HEK293 (cell line): ENCODE data around the gene CEP104.

Experiments
- CTCF ChIA-PET: fragments of 350-600 bp; formaldehyde crosslinking; extraction: SDS; loops from one replicate; lab custom pipeline; 2021; ENCODE audit warnings: antibody characterized with exemption; lab: Yijun Ruan, JAX
- POLR2A ChIA-PET: fragments of 300-600 bp; formaldehyde crosslinking; extraction: SDS; loops from one replicate; lab custom pipeline; 2020; ENCODE audit warnings: antibody characterized with exemption, inconsistent platforms; lab: Yijun Ruan, JAX
- H3K27ac ChIP-seq: fragments of 200-500 bp; sonication (Bioruptor generic); 2 replicates; pipeline ENCODE4 v1.5.1; 2014; ENCODE audit warnings: low read depth, low read length, control low read depth, inconsistent platforms; ENCODE audit errors: extremely low read depth
- H3K36me3 ChIP-seq, 2 experiments: fragments of 200-500 bp in 1 of 2; sonication (Bioruptor generic) in 1 of 2; 1 replicate in 1 of 2; 2 replicates in 1 of 2; pipeline ENCODE4 v1.5.1; 2014 to 2017; ENCODE audit warnings: inconsistent platforms in 2 of 2, low read length in 2 of 2; ENCODE audit not compliant: control insufficient read depth in 2 of 2, insufficient read depth in 1 of 2
- H3K4me1 ChIP-seq: fragments of 200-500 bp; sonication (Bioruptor generic); 2 replicates; pipeline ENCODE4 v1.5.1; 2014; ENCODE audit warnings: mild to moderate bottlenecking, low read length, inconsistent platforms; ENCODE audit not compliant: control insufficient read depth, insufficient read depth
- H3K4me3 ChIP-seq: 2 replicates; pipeline ENCODE4 v1.5.1; 2011; ENCODE audit warnings: low read depth, mild to moderate bottlenecking, control low read depth, low read length, moderate library complexity
- H3K9me3 ChIP-seq: fragments of 200-500 bp; sonication (Bioruptor generic); 2 replicates; pipeline ENCODE4 v1.5.1; 2014; ENCODE audit warnings: low read depth, low read length, inconsistent platforms; ENCODE audit not compliant: control insufficient read depth, insufficient read depth
- GLIS1 ChIP-seq: fragments of 450-650 bp; formaldehyde crosslinking; IDR thresholded peaks from 2 replicates; pipeline ENCODE4 v1.5.1; 2016; ENCODE audit warnings: missing biosample characterization, missing genetic modification characterization
- IKZF3 ChIP-seq: fragments of 450-650 bp; IDR thresholded peaks from 2 replicates; pipeline ENCODE4 v1.5.0; 2018; ENCODE audit warnings: missing biosample characterization, mild to moderate bottlenecking, missing genetic modification characterization, moderate library complexity
- MYNN ChIP-seq: fragments of 450-650 bp; formaldehyde crosslinking; IDR thresholded peaks from 2 replicates; pipeline ENCODE4 v1.5.1; 2016; ENCODE audit warnings: missing biosample characterization, missing genetic modification characterization, borderline replicate concordance
- SCRT1 ChIP-seq: fragments of 450-650 bp; formaldehyde crosslinking; IDR thresholded peaks from 2 replicates; pipeline ENCODE4 v1.5.1; 2016; ENCODE audit warnings: missing biosample characterization, missing genetic modification characterization, borderline replicate concordance
- SP2 ChIP-seq: fragments of 450-650 bp; formaldehyde crosslinking; IDR thresholded peaks from 2 replicates; pipeline ENCODE4 v1.5.1; 2016; ENCODE audit warnings: missing biosample characterization, missing genetic modification characterization
- ZBTB1 ChIP-seq: fragments of 450-650 bp; formaldehyde crosslinking; IDR thresholded peaks from 2 replicates; pipeline ENCODE4 v1.5.1; 2016; ENCODE audit warnings: missing biosample characterization, missing genetic modification characterization
- ZFP37 ChIP-seq: fragments of 450-650 bp; formaldehyde crosslinking; IDR thresholded peaks from 2 replicates; pipeline ENCODE4 v1.5.1; 2016; ENCODE audit warnings: missing biosample characterization, missing genetic modification characterization
- ZNF10 ChIP-seq: fragments of 450-650 bp; formaldehyde crosslinking; IDR thresholded peaks from 2 replicates; pipeline ENCODE4 v1.5.1; 2017; ENCODE audit warnings: missing biosample characterization, missing genetic modification characterization
- ZNF114 ChIP-seq: fragments of 450-650 bp; formaldehyde crosslinking; IDR thresholded peaks from 2 replicates; pipeline ENCODE4 v1.5.0; 2017; ENCODE audit warnings: missing biosample characterization, missing genetic modification characterization
- ZNF248 ChIP-seq: fragments of 450-650 bp; formaldehyde crosslinking; IDR thresholded peaks from 2 replicates; pipeline ENCODE4 v1.5.1; 2017; ENCODE audit warnings: missing biosample characterization, missing genetic modification characterization
- ZNF366 ChIP-seq: fragments of 450-650 bp; formaldehyde crosslinking; conservative IDR thresholded peaks from 2 replicates; pipeline ENCODE4 v1.5.1; 2016; ENCODE audit warnings: missing biosample characterization, missing genetic modification characterization
- ZNF488 ChIP-seq: fragments of 450-650 bp; formaldehyde crosslinking; IDR thresholded peaks from 2 replicates; pipeline ENCODE4 v1.5.1; 2016; ENCODE audit warnings: missing biosample characterization, missing genetic modification characterization
- ZNF521 ChIP-seq: fragments of 450-650 bp; formaldehyde crosslinking; IDR thresholded peaks from 2 replicates; pipeline ENCODE4 v1.5.1; 2017; ENCODE audit warnings: missing biosample characterization, mild to moderate bottlenecking, missing genetic modification characterization
- ZNF548 ChIP-seq: fragments of 450-650 bp; formaldehyde crosslinking; IDR thresholded peaks from 2 replicates; pipeline ENCODE4 v1.5.1; 2016; ENCODE audit warnings: missing biosample characterization, missing genetic modification characterization
- ZNF560 ChIP-seq: fragments of 450-650 bp; formaldehyde crosslinking; IDR thresholded peaks from 2 replicates; pipeline ENCODE4 v1.5.1; 2017; ENCODE audit warnings: missing biosample characterization, missing genetic modification characterization, borderline replicate concordance
- ZNF596 ChIP-seq: fragments of 450-650 bp; IDR thresholded peaks from 2 replicates; pipeline ENCODE4 v1.5.0; 2018; ENCODE audit warnings: missing biosample characterization, mild to moderate bottlenecking, missing genetic modification characterization, moderate library complexity
- ZNF623 ChIP-seq: fragments of 450-650 bp; formaldehyde crosslinking; IDR thresholded peaks from 2 replicates; pipeline ENCODE4 v1.5.1; 2016; ENCODE audit warnings: missing biosample characterization, missing genetic modification characterization
- ZNF626 ChIP-seq: fragments of 450-650 bp; sonication (Bioruptor Pico); formaldehyde crosslinking; IDR thresholded peaks from 2 replicates; pipeline ENCODE4 v1.5.1; 2018; ENCODE audit warnings: missing biosample characterization, missing genetic modification characterization, inconsistent platforms
- ZNF785 ChIP-seq: fragments of 450-650 bp; formaldehyde crosslinking; IDR thresholded peaks from 2 replicates; pipeline ENCODE4 v1.5.1; 2016; ENCODE audit warnings: missing biosample characterization, missing genetic modification characterization
- TF ChIP-seq, protein P1 (sequence below): fragments of 450-650 bp; formaldehyde crosslinking; IDR thresholded peaks from 2 replicates; pipeline ENCODE4 v1.5.1; 2017; ENCODE audit warnings: missing biosample characterization, mild to moderate bottlenecking, missing genetic modification characterization, moderate library complexity
- TF ChIP-seq, protein P2 (sequence below): fragments of 450-650 bp; formaldehyde crosslinking; IDR thresholded peaks from 2 replicates; pipeline ENCODE4 v1.5.1; 2016; ENCODE audit warnings: missing biosample characterization, missing genetic modification characterization, low read depth
- TF ChIP-seq, protein P3 (sequence below): fragments of 450-650 bp; IDR thresholded peaks from 2 replicates; pipeline ENCODE4 v1.5.1; 2018; ENCODE audit warnings: missing biosample characterization, missing genetic modification characterization
- TF ChIP-seq, protein P4 (sequence below): fragments of 450-650 bp; formaldehyde crosslinking; IDR thresholded peaks from 2 replicates; pipeline ENCODE4 v1.5.1; 2016; ENCODE audit warnings: missing biosample characterization, missing genetic modification characterization

The CEP104 gene

DNA sequence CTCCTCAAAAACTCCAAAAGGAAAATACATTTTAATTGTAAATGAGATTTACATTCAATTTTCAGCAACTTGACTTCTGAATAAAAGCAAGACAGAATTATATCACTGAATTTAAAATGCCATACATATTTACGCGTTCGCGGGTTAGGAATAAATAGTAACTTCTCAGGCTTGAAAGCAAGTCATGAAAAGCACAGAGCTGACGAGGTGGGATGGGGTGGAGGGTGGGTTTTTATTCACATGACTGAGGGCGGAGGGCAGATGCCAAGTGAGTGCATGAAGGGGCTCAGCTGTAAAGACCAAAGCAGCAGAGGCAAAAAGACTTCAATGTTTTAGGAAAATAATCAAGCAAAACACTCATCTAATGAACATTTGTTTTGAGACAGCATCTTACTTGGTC is 5.7 kb downstream of the CEP104 start:
- TF ChIP-seq ZNF521 (tag by site-specific recombination) (no peak), ZNF114 (tag by site-specific recombination) (no peak), ZNF248 (no peak)
- ChIA-PET CTCF (no interaction called here), POLR2A (no interaction called here)
- H3K27ac ChIP-seq, result no peak overlapping the region
- peaks cover 0 to 58% of the 10 kb centered on the region in 2 experiments for H3K36me3 ChIP-seq
- H3K4me1 ChIP-seq, result no peaks in the 10 kb centered on the region; the same call in 1 of the 2 replicates
- H3K4me3 ChIP-seq, result no peak overlapping the region
- H3K9me3 ChIP-seq, result no peaks in the 10 kb centered on the region

GRCh38 chr1:3850857-3851256 is 6.2 kb downstream of the CEP104 start:
- Histone ChIP-seq H3K36me3 (peaks cover 0 to 62% of the 10 kb centered on the region in 2 experiments), H3K27ac (no peak overlapping the region), H3K9me3 (no peaks in the 10 kb centered on the region), H3K4me1 (no peaks in the 10 kb centered on the region; the same call in 1 of the 2 replicates), H3K4me3 (no peak overlapping the region)
- POLR2A ChIA-PET, result no interaction called here
- CTCF ChIA-PET, result no interaction called here
- no peak for TF ChIP-seq ZNF623
- no peak for TF ChIP-seq ZNF10 (tag by site-specific recombination)
- TF ChIP-seq ZNF488, result no peak

DNA sequence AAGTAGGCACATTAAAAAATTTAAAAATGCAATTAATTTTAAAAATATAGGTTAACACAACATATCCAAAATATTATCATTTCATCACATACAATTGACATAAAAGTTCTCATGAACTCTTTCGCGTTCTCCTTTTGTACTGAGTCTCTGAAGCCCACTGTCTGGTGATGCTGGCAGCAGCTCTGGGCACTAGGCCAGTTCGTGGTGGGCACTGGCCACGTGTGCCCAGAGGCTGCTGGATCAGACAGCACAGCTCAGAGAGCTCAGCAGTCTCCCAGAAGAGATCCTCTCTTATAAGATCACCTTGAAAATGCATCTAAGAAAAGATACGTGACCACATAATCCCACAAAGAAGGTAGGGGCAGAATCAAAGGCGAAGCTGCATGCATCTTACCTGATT is 9.9 kb downstream of the CEP104 start:
- no peak overlapping the region for H3K27ac ChIP-seq
- H3K36me3 ChIP-seq, result peaks cover 14 to 91% of the 10 kb centered on the region in 2 experiments
- CTCF ChIA-PET, result no interaction called here
- H3K9me3 ChIP-seq, result no peaks in the 10 kb centered on the region
- TF ChIP-seq ZNF785 (tag by site-specific recombination), result no peak
- TF ChIP-seq IKZF3, result no peak
- no peak for TF ChIP-seq MYNN
- no peaks in the 10 kb centered on the region for H3K4me1 ChIP-seq
- H3K4me3 ChIP-seq, result no peak overlapping the region
- POLR2A ChIA-PET, result no interaction called here

DNA sequence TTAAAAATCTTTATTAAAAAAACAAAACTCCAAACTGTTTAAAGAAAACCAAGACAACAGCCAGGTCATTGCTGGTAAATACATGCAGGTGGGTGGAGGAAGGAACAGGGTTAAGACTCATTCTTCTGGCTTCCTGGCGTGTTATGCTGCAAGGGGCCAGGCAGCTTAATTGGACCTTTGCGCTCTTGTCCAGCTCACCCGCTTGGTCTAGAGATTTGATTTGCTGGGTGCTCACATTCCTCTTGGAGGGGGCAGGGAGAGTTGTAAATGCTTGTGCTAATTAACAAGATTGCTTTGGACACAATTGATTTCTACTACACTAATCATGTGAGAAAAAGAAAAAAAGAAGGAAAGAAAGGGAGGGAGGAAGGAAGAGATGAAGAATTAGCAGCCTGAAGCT is 10.5 kb downstream of the CEP104 start:
- no peaks in the 10 kb centered on the region for H3K4me1 ChIP-seq
- H3K27ac ChIP-seq, result no peak overlapping the region
- H3K4me3 ChIP-seq, result no peak overlapping the region
- peaks cover 16 to 89% of the 10 kb centered on the region in 2 experiments for H3K36me3 ChIP-seq
- no peaks in the 10 kb centered on the region for H3K9me3 ChIP-seq
- ChIA-PET POLR2A (interaction anchor here (0.6 kb wide), 1 partner anchor 54 kb away, joined by 4 read pairs; the partner anchor contains the start of gene C1orf174), CTCF (interaction anchor here (0.9 kb wide), 1 partner anchor 122 kb away, joined by 4 read pairs; no protein-coding TSS in a partner anchor)
- TF ChIP-seq, protein P1, sequence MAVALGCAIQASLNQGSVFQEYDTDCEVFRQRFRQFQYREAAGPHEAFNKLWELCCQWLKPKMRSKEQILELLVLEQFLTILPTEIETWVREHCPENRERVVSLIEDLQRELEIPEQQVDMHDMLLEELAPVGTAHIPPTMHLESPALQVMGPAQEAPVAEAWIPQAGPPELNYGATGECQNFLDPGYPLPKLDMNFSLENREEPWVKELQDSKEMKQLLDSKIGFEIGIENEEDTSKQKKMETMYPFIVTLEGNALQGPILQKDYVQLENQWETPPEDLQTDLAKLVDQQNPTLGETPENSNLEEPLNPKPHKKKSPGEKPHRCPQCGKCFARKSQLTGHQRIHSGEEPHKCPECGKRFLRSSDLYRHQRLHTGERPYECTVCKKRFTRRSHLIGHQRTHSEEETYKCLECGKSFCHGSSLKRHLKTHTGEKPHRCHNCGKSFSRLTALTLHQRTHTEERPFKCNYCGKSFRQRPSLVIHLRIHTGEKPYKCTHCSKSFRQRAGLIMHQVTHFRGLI (tag by site-specific recombination), result no peak
- TF ChIP-seq SCRT1 (tag by site-specific recombination), result no peak
- TF ChIP-seq ZNF626 (tag by site-specific recombination), result no peak
- no peak for TF ChIP-seq ZNF560
- TF ChIP-seq, protein P2, sequence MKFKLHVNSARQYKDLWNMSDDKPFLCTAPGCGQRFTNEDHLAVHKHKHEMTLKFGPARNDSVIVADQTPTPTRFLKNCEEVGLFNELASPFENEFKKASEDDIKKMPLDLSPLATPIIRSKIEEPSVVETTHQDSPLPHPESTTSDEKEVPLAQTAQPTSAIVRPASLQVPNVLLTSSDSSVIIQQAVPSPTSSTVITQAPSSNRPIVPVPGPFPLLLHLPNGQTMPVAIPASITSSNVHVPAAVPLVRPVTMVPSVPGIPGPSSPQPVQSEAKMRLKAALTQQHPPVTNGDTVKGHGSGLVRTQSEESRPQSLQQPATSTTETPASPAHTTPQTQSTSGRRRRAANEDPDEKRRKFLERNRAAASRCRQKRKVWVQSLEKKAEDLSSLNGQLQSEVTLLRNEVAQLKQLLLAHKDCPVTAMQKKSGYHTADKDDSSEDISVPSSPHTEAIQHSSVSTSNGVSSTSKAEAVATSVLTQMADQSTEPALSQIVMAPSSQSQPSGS (tag by site-specific recombination), result no peak
- TF ChIP-seq ZFP37 (tag by site-specific recombination), result no peak
- TF ChIP-seq SP2 (tag by site-specific recombination), result no peak
- TF ChIP-seq GLIS1 (tag by site-specific recombination), result no peak
- TF ChIP-seq ZNF596 (tag by site-specific recombination), result no peak
- TF ChIP-seq, protein P3, sequence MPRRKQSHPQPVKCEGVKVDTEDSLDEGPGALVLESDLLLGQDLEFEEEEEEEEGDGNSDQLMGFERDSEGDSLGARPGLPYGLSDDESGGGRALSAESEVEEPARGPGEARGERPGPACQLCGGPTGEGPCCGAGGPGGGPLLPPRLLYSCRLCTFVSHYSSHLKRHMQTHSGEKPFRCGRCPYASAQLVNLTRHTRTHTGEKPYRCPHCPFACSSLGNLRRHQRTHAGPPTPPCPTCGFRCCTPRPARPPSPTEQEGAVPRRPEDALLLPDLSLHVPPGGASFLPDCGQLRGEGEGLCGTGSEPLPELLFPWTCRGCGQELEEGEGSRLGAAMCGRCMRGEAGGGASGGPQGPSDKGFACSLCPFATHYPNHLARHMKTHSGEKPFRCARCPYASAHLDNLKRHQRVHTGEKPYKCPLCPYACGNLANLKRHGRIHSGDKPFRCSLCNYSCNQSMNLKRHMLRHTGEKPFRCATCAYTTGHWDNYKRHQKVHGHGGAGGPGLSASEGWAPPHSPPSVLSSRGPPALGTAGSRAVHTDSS (tag by site-specific recombination), result no peak
- TF ChIP-seq ZNF548 (tag by site-specific recombination), result no peak
- TF ChIP-seq, protein P4, sequence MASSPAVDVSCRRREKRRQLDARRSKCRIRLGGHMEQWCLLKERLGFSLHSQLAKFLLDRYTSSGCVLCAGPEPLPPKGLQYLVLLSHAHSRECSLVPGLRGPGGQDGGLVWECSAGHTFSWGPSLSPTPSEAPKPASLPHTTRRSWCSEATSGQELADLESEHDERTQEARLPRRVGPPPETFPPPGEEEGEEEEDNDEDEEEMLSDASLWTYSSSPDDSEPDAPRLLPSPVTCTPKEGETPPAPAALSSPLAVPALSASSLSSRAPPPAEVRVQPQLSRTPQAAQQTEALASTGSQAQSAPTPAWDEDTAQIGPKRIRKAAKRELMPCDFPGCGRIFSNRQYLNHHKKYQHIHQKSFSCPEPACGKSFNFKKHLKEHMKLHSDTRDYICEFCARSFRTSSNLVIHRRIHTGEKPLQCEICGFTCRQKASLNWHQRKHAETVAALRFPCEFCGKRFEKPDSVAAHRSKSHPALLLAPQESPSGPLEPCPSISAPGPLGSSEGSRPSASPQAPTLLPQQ (tag by site-specific recombination), result no peak
- TF ChIP-seq ZBTB1 (tag by site-specific recombination), result no peak
- no peak for TF ChIP-seq ZNF366
